NCI-H1694 (cell line): ENCODE data around the gene MRM2.
A peak's percentile ranks its signal among the peaks of the same experiment; 100 is the strongest.

Experiments used
- DNase-seq: peaks from one replicate; lab custom pipeline; 2025; lab: John Stamatoyannopoulos, UW

The MRM2 gene

DNA sequence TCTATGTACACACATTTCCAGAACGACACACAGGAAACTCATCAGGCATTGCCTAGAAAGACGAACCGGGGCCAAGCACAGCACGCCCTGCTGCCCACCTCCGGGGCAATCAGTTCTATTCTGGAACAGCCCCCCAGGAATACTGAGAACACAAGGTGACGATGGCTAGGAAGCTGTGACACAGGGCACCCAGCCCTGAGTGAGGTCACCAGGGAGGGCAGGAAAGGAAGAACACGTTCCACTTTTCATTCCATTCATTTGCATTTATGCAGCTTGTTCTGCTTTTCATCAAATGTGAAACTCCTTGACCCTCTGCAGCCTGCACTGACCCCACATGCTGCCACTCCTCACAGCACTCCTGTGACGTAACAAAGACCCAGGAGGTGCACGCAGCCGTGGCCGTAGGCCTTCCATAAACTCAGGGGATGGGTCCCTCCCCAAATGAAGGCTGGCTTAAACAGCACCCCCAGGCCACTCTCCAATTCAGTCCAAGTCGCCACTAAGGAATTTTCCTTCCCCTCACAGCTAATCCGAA is 38.2 kb downstream of the MRM2 start:
- DNase-seq: no peak

- DNase-seq: no peak
Observed at GRCh38 chr7:2202901-2203765, 38.9 kb downstream of the MRM2 start.

DNA sequence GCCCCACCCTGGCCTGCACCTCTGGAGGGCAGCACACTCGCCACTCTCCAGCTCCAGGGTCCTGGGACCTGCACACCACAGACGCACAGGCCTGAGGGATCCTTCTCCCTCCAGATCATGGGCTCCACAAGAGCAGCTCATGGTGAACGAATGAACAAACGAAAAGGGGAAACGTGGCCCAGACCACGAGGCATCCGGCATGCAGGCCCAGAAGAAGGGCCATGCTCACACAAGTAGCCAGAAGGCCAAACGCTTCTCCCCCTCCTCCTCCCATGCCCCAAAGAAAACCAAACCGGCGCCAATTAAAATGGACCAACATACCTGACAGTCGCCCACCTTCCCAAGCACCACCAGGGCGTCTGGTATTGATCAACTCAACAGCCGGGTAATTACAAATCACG is 39.6 kb downstream of the MRM2 start:
- no peak for DNase-seq

- no peak for DNase-seq
Observed at GRCh38 chr7:2201686-2202360, 40.2 kb downstream of the MRM2 start.

DNA sequence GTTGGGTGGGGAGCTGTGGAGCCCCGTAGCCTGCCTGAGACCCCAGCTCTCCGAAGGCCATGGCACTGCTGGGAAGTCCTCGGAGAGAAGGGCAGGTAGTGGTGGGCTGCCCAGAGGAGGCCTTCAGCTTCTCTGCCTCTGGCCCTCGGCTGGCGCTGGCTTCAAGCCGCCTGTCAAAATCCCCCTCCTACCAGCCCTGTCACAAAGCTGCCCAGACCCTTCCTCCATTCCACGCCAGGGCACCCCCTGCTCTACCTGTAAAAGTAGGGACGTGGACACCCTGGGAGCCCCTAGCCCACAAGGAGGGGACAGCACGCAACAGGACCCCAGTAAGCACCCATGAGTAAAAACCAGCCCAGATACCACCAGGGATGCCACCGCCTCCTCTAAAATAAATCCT is 40.9 kb downstream of the MRM2 start:
- no peak for DNase-seq

GRCh38 chr7:2200584-2200980 is 41.4 kb downstream of the MRM2 start:
- no peak for DNase-seq

- no peak for DNase-seq
Observed at GRCh38 chr7:2199956-2200583, 41.9 kb downstream of the MRM2 start.

DNA sequence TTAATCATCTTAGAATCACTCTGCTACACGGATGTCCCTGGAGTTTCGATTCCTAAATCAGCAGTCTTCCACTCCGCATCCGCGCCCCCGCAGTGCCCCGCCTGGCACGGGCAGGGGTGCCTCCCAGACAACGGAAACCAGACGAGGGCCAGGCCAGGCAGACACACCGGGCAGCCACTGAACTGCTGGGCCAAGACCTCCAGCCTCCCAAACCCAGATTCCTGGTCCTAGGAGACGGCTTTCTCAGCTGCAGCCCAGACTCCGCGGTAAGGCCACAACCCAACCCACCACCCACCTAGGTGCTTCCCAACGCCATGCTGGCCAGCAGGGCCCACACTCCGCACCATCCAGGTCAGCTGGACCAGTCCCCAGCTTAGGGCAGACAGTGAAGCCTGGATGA is 42.5 kb downstream of the MRM2 start:
- no peak for DNase-seq

- no peak for DNase-seq
Observed at GRCh38 chr7:2198760-2199159, 43.2 kb downstream of the MRM2 start.

GRCh38 chr7:2198206-2198605 is 43.8 kb downstream of the MRM2 start:
- no peak for DNase-seq

DNA sequence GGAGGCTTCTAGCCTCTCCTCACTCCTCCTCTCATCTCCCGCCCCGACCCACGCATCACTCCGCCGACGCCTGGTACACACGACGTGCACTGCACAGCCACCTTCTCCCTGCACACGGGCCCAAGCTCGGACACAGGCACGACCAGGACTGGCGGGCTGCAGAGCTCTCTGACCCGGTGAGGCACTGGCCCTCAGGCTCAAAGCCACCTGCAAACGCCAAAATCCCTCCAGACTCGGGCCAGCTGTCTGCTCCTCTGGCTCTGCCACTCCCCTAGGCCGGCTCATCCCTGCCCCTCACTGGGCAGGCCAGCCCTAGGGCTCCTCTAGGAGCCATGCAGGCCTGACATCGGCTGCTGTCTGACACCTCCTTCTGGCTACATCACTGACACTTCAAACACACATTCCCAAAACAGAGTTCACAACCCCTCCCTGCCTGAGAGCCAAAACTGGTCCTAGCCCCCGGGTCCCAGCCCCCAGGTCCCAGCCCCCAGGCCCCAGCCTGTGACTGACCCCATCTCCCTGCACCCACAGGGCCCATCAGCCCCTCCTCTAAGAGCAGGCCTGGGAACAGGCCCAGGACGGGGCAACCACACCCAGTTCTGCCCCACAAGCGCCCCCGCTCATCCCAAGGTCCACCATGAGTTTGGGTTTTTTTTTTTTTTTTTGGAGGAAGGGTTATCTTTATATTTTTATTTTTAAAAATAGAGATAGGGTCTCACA is 44.4 kb downstream of the MRM2 start:
- DNase-seq: no peak

DNA sequence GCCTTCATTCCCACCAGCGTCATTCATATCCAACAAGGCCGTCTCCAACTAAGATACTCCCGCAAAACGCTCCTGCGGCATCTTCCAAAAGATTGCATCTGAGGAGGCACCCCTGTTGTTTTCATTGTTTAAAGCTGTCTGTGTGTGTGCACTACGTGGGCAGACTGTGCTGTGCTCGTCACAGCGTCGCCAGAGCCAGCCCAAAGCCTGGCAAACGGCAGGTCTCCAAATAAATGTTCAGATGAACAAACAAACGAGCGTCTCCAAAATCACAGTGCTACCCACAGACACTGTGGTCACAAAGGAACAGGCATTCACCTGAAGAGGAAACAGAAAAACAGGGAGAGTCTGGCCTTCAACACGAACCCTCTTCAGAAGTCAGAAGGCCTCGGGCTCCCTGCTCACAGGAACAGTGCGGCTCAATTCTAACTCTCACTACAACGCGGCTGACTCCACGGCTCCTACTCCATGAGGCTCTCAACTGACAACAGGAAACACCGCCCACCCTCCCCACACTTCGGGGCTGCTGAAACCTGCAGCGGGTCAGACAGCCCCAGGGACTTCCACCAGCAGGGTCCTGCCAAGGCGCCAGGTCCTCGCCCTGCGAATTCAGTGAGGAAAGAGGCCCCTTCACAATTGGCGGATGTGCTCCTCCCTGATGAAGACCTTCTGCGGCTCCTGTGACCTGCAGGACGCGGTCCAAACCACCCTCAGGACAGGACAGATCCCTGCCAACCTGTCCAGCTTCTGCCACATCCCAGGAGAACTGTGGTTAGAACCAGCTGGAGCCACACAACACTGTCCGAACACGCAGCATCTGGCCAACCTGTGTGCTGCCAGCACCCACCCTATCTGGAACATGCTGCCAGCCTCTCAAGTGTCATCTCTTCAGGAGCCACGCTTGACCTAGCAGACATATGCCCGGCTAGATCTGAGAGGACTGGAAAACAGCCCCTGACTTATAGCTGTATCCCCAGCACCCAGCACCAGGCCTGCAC is 45.3 kb downstream of the MRM2 start:
- DNase-seq: peak; percentile 6

DNA sequence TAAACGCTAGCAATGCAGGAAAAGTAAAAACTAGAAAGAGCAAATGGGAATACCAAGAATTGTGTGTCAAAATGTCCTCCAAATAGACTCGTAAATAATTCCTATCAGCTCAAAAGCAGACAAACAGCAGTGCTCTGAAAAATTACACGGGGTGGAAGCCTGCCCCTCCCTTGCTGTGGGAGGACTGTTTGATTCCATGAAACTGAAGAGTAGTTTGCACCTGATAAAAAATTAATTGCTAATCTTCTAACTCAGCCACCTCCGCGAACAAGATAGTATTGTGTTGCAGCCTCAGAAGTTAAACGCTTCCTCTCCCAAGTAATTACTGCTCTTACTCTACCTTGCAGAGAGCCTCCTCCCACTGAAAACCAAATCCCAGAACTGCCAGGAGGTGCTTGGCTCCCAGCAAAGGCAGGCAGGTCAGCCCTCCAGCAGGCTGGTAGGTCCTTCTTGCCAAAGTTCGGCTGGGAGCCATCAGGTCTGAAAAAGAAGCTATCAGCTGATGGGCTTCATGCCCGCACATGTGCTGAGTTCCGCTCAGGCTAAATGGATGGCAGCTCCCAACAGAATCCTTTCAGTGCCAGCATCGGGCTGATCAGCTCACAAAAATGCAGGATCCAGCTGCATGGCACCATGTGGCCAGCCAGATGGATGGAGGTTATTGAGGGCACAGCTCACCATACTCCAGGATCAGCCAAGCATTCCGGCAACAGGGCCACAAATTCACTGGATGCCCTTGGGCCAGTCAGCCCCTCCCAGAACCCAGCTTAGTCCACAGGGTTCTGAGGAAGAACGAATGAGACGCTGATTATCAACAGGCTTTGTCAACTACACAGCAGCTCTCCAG is 46.4 kb downstream of the MRM2 start:
- DNase-seq: peak; percentile 96

DNA sequence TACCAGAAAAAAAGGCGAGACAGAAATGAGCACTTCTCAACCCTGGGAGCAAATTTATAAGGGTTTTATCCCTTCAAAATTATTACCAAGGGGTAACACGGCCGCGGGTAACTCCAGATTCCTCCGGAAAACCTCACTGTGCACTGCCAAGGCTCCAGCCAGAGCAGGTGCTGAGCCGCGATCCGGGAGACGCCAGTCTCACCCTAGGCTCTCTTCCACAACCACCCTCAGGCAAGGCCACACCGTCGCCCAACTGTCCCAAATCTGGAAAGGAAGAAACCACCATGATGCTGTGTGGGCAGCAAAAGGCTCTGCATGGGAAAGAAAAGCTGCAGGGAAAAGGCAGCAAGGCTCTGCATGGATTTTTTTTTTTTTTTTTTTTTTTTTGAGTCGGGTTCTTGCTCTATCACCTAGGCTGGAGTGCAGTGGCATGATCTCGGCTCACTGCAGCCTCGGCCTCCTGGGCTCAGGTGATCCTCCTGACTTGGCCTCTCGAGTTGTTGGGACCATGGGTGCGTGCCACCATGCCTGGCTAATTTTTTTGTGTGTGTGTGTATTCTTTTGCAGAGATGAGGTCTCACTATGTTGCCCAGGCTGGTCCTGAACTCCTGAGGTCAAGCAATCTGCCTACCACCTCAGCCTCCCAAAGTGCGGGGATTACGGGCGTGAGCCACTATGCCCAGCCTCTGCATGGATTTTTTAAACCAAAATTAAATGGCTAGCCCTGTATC is 48.3 kb downstream of the MRM2 start:
- DNase-seq: no peak

GRCh38 chr7:2192831-2193534 is 49.0 kb downstream of the MRM2 start:
- no peak for DNase-seq

GRCh38 chr7:2191016-2191415 is 51.0 kb downstream of the MRM2 start:
- DNase-seq: no peak

- DNase-seq: no peak
Observed at GRCh38 chr7:2190531-2190930, 51.5 kb downstream of the MRM2 start.

DNA sequence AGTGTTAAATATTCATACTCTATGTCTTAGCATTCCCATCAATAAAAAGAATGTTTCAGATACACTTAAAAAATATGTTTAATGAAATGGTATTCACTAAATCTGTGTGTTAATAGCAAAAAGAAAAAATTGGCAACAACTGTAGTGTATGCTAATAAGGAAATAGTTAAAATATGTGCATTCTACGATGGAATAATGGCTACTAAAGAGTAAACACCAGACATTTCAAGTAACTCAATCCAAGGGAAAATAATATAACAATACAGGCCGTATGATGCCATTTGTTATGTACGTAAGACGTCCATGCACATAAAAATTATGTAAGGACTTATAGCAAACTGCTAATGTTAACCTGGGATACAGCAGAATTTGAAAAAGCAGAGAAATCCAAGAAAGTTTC is 55.8 kb downstream of the MRM2 start:
- no peak for DNase-seq

- DNase-seq: peak; percentile 22
Observed at GRCh38 chr7:2185715-2186114, 56.3 kb downstream of the MRM2 start.
